NCI-H510A treated with DMSO at 0.1 percent for 48 hours (cell line): ENCODE data around the gene IL2RA.
"Not testable (repeated sequence)": the region's sequence is repeated elsewhere in the genome, so short reads cannot be mapped to it uniquely, and the experiment has no call there.

Experiments used
- DNase-seq: peaks from one replicate; lab custom pipeline; 2025; lab: John Stamatoyannopoulos, UW

Gene IL2RA

DNA sequence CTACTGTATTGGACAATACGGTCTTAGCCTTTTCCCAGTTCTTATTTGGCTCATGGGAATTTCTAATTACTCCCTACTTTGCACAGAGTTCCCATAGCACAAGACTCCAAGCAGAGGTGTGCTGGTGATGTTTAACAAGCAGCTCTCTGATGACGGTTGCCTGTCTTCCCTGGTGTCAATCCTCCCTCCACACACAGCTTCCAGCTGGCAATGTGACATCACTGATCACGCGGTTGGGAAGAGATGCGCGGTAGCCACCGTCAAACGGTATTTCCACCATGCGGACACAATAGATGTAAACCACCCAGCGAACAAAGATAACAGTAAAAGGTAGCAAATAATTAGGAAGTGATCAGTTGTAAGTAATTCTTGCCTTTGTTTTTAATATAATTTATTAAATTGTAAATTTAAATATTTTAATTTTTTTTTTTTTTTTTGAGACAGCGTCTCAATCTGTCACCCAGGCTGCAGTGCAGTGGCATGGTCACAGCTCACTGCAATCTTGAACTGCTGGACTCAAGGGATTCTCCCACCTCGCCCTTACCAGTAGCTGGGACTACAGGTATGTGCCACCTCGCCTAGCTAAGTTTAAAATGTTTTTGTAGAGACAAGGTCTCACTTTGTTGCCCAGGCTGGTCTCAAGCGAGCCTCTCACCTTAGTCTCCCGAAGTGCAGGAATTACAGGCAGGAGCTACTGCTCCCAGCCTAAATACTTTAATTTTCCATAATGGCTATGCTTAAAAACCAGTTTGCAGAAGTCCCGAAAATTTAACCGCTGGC is 48.6 kb downstream of the IL2RA start:
- no peak for DNase-seq

DNA sequence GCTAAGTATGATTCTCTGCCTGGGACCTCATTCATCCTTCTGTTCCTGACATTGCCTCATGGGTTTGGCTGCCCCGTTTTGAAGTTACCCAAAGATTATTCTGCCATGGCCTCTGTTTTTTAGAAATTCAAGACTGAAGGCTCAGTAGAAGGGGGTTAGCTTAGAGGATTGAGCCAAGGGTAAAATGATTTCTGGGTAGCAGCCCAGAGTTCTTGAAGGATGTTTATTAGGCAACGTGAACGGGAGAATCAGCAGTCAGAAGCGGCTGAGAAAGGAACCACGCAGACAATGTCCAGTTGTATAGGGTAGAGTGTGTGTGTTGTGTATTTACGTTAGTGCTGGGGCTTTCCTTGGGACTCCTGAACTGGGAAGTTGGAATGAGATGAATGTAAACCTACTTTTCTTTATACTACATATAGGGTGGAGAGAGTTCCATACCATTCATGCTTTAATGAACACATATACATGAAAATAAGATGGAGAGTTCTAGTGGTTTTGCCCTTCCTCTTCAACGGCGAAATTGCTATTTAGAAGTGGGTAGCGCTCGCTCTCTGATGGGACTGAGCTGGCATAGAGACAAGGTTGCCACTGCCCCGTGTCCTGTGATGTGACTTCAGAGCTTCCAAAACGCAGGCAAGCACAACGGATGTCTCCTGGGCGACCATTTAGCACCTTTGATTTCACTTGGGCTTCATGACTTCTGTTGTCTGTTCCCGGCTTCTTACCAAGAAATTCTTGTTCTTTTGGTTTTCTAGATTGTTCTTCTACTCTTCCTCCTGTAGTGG is 49.9 kb downstream of the IL2RA start:
- DNase-seq: no peak

DNA sequence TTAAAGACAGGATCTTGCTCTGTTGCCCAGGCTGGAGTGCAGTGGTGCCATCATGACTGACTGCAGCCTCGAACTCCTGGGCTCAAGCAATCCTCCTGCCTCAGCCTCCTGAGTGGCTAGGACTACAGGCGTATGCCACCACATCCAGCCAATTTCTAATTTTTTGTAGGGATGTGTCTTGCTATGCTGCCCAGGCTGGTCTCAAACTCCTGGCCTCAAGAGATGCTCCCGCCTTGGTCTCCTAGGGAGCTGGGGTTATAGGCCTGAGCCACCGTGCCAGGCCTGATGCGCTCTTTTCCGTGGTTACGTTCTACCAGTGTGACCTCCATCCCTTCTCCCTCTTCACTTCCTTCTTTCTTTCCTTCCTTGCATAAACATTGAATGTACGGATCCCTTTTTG is 50.6 kb downstream of the IL2RA start:
- no peak for DNase-seq

DNA sequence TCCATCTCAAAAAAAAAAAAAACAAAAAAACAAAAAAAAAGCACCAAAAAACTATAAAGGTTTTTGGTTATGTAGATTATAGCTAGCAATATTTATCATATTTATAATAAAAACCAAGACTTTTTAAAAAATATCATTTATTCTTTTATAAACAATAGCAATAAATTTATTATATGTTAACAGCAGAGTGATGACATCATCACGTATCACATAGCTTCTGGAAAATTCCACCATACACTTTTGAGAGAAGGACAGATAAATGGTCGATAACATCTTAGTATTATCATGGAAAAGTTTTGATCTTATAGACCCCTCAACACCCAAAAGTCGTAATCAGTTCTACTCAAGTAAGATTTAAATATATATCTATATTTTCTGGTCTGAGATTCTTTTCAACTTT is 51.6 kb downstream of the IL2RA start:
- DNase-seq: no peak

- DNase-seq: no peak
Measured at GRCh38 chr10:6009961-6010360, 52.2 kb downstream of the IL2RA start.

GRCh38 chr10:6009150-6009549 is 53.0 kb downstream of the IL2RA start:
- no peak for DNase-seq

DNA sequence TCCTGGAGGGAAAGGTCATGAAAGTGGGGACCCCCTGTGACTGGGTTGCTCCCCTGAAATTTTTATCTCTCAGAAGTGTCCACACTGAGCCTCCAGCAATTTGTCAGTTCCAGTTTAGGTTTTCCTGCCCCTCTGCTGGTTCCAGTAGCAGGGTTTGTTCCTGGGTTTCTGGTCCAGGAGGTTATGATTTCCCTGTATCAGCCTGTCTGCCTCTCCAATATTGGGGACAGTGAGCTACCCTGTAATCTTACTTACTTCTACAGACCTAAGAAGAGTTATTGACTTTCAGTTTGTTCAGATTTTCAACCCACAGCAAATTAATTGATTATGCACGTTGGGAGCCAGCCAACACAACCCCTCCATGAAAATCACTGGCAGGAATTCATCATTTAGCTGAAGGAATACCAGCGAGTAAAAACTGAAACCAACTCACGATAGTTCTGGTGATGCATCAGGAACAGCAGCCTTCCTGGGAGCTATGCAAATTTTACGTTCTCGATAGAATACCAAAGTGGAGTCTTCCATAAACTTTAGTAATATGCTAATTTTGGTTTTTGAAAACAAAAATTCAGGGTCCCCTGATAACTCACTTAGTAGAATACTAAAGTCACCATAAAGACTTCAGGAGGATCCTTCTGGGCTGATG is 53.5 kb downstream of the IL2RA start:
- DNase-seq: no peak

DNA sequence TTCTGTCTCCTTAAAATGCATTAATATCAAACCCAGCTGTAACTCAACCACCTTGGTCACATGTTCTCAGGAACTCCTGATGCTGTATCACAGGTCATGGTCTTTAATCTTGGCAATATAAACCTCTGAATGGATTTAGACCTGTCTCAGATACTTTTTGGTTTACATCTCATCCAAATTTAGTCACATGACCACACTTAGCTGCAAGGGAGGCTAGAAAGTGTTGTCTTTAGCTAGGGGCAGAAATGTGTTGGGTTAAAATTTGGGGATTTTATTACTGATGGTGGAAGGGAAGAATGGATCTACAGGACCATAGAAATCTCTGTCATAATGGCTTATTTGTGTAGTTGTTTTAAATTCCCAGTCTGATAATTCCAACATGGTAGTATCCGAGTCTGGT is 55.2 kb downstream of the IL2RA start:
- DNase-seq: no peak

GRCh38 chr10:6006546-6006945 is 55.6 kb downstream of the IL2RA start:
- DNase-seq: no peak

DNA sequence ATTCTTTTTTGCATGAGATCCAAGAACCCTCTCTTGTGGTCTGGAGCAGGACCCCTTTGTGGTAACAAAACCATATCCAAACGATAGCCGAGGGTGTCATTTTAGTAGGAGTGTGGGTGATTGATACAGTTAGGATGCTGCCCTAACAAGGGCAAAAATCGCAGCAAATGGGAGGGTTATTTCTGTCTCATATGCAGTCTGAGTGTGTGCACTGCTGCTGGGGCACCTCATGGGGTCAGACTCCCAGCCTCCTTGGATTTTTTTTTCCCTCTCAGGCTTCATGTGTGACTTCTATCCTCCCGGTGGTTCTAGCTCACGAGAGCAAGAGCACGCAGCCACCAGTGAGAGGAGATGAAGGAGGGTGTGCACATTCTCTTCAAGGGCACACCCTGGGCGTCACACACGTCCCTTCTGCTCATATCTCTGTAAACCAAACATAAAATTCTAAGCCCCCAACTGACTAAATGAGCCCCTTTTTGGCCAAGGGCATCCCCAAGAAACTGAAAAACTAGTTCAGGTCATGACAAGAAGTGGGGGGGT is 56.2 kb downstream of the IL2RA start:
- DNase-seq: no peak

DNA sequence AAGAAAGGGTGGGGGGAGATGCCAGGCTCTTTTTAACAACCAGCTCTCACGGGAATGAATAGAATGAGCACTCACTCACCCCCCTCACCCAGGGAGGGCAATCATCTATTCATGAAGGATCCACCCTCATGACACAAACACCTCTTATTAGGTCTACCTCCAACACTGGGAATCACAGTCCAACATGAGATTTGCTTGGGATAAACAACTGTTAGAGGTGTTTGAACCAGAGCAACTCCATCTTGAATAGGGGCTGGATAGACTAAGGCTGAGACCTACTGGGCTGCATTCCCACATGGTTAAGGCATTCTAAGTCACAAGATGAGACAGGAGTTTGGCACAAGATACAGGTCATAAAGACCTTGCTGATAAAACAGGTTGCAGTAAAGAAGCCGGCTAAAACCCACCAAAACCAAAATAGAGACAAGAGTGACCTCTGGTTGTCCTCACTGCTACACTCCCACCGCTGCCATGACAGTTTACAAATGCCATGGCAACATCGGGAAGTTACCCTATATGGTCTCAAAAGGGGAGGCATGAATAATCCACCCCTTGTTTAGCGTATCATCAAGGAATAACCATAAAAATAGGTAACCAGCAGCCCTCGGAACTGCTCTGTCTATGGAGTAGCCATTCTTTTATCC is 56.9 kb downstream of the IL2RA start:
- DNase-seq: not testable (repeated sequence)

- DNase-seq: no peak
Measured at GRCh38 chr10:6002809-6003510, 59.2 kb downstream of the IL2RA start.

DNA sequence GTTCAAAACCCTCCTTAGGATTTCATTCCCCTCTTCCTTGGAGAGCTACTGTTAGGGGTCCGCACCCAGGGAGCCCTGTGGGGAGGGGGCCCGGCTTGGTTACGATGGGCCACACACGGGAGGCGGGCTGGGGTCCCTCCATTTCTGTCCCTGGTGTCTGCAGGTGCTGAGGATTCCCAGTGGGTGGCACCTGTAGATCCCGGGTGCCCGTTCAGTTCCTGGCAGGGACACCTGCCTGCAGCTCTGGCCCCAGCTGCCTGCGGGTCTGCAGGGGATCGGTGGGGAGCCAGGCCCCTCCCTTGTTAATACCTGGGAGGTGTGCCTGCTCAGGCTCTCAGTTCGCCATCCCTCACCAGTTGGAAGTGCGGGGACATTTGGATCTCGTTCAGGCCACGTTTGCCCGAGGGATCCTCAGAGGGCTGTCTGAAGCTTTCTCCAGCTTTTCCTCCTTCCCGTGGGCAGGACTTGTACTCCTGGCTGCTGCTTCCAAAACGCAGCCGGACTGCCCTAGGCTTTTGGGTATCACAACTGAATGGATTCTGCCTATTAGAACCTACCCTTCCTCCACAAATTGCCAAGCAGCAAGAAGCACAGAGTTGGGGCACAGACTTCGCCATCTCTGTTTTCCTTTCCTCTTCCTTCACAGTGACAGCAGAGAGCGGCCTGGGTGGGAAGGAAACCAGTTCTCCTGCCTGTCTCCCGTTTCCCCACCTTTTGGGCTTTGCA is 62.6 kb downstream of the IL2RA start:
- DNase-seq: no peak

- no peak for DNase-seq
Measured at GRCh38 chr10:5996696-5997095, 65.5 kb downstream of the IL2RA start.

DNA sequence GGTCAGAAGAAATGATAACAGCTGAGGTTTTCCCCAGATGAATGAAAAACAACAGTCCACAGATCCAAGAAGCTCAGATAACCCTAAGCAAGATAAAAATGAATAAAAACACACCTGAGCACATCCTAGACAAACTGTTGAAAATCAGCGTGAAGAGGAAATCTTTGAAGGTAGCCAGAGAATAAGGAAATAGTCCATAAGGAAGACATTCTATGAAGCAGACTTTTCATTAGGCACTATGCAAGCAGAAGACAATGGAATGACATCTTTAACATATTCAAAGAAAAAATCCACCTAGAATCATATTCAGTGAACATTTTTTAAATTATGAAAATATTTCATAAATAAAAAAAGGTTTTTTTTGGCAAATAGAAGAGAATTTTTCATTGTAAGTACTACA is 69.8 kb downstream of the IL2RA start:
- no peak for DNase-seq

DNA sequence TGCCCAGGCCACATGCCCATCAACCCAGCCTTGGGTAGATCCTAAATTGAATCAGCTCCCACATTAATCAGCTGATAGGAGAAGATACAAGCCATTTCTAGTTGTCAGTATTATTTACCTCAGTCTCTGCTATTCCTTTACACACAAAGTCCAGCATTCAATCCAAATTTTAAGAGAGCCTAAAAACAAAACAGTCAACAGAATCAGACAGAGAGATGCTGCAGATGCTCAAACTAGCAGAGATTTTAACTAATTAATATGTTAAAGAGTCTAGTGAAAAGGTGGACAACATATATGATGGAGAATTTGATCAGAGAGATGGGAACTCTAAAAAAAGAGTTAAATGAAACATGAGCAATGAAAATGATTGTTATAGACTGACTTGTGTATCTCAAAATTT is 70.5 kb downstream of the IL2RA start:
- DNase-seq: no peak

DNA sequence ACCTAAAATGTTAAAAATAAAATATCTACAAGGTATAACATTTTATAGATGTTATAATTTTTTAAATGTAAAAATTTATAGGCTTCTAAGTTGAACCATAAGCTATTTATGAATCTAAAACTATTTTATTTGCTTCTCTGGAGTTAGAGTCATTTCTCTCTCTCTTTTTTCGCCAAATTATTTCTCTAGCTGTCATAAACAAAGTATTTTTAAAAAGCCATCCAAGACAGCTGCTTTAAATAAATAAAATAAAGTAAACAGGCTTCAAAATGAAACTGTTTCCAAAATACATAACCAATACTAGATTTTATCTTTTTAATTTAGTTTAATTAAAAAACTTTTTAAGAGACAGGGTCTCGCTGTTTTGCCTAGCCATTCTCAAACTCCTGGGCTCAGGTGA is 72.4 kb downstream of the IL2RA start:
- no peak for DNase-seq

DNA sequence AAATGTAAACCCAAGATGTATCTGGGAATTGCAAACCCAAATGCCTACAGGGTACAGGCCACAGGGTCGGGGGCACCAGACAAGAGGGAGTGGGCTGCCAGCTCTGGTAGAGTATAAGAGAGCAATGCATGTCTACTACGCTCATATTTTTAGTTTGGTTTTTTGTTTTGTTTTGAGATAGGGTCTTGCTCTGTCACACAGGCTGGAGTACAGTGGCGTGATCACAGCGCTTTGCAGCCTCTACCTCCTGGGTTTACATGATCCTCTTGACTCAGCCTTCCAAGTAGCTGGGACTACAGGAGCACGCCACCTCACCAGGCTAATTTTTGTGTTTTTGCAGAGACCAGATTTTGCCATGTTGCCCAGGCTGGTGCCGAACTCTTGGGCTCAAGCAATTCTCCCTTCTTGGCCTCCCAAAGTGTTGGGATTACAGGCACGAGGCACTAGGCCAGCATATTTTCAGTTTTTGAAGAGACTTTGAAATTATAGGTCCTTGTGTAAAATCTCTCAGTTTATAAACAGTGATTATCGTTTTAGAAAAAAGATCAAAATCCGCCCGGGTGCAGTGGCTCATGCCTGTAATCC is 73.7 kb downstream of the IL2RA start:
- no peak for DNase-seq

DNA sequence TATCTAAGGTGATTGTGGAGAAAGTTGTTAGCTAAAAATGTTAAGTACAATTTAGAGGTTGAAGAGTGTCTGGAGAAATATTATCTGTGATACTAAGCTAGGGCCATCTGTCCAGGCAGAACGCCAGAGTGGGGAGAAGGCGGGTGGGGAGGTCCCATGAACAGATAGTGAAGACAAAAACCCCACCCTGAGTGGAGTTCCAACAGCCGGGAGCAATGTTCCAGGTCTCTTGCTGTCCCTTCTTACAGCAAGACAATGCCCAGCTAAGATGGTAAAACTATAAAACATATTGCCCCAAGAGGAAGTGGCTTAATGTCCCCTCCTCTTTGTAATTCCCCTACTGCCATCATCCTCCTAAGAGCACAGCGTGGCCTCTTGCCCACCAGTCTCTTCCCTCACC is 74.4 kb downstream of the IL2RA start:
- no peak for DNase-seq

GRCh38 chr10:5985029-5985428 is 77.1 kb downstream of the IL2RA start:
- DNase-seq: no peak

GRCh38 chr10:5983774-5984173 is 78.4 kb downstream of the IL2RA start:
- DNase-seq: no peak
